Natural killer cell (primary cell): ENCODE results near the gene GPAM. TPM values are rescaled to one million over a fixed set of nuclear protein-coding genes. Genes with fewer than 3 reads are reported as not detected.

Source experiments
- ATAC-seq, 3 donors: fragments of 150-1000 bp in 2 of 3; fragments of 200-7000 bp in 1 of 3; cut with Tn5 transposase; 1 replicate in 1 of 3; 2 replicates in 2 of 3; pipeline ENCODE4 v1.10.0; 2021; ENCODE audit warnings: mild to moderate bottlenecking in 2 of 3, moderate library complexity in 2 of 3
- DNase-seq, 2 donors: peaks; one replicate each; pipeline versions ENCODE4 v3.0.0 to v3.0.0-alpha.2; 2013 to 2021; ENCODE audit warnings: mixed read lengths in 1 of 2
- H3K27ac ChIP-seq: one replicate; pipeline ENCODE4 v1.5.1; 2013; ENCODE audit warnings: mild to moderate bottlenecking, low read length
- H3K27me3 ChIP-seq: one replicate; pipeline ENCODE4 v1.6.1; 2013; ENCODE audit warnings: low read length; ENCODE audit not compliant: control insufficient read depth, insufficient read depth
- H3K36me3 ChIP-seq: one replicate; pipeline ENCODE4 v1.6.1; 2013; ENCODE audit warnings: low read length; ENCODE audit not compliant: control insufficient read depth, insufficient read depth
- H3K4me1 ChIP-seq: one replicate; pipeline ENCODE4 v1.6.1; 2013; ENCODE audit warnings: low read length; ENCODE audit not compliant: control insufficient read depth, insufficient read depth
- H3K4me3 ChIP-seq: one replicate; pipeline ENCODE4 v1.5.1; 2013; ENCODE audit warnings: low read length
- H3K9me3 ChIP-seq: one replicate; pipeline ENCODE4 v1.6.1; 2013; ENCODE audit warnings: low read length; ENCODE audit not compliant: control insufficient read depth, insufficient read depth
- H3K27ac Mint-ChIP-seq, 2 donors: one replicate each; pipeline ENCODE4 v1.8.0; 2022; ENCODE audit warnings: mild to moderate bottlenecking in 2 of 2, mixed read lengths in 2 of 2, moderate library complexity in 1 of 2
- H3K27me3 Mint-ChIP-seq, 2 donors: one replicate each; pipeline ENCODE4 v1.8.0; 2022; ENCODE audit warnings: low read depth in 2 of 2, mixed read lengths in 2 of 2
- H3K36me3 Mint-ChIP-seq: one replicate; pipeline ENCODE4 v1.8.0; 2022; ENCODE audit warnings: mixed read lengths
- H3K4me1 Mint-ChIP-seq, 2 donors: one replicate each; pipeline ENCODE4 v1.8.0; 2022; ENCODE audit warnings: mixed read lengths in 2 of 2
- H3K4me3 Mint-ChIP-seq: one replicate; pipeline ENCODE4 v1.8.0; 2022; ENCODE audit warnings: mild to moderate bottlenecking, moderate library complexity, mixed read lengths
- H3K9me3 Mint-ChIP-seq, 2 donors: one replicate each; pipeline ENCODE4 v1.8.0; 2022; ENCODE audit warnings: mixed read lengths in 2 of 2
- WGBS: methylation state at CpG from one replicate; pipeline ENCODE4 v1.1.7; 2013; ENCODE audit warnings: missing lambda C conversion rate; ENCODE audit not compliant: insufficient coverage; 5-methylcytosine and 5-hydroxymethylcytosine counted together
- intact Hi-C: fragments of 100-400 bp; cut with micrococcal nuclease; formaldehyde crosslinking; loops from one replicate; pipeline ENCODE4 v1.14.2; 2022
- total RNA-seq, 4 donors: library from RNA; stranded (reverse); fragments of 120-200 nt in 1 of 4; gene quantifications; one replicate each; pipeline versions ENCODE4 v1.2.3 to v1.2.4, GENCODE V29; 2013 to 2022
- TF ChIP-seq, protein P1 (sequence below): fragments of 200-600 bp; IDR thresholded peaks from one replicate; pipeline ENCODE4 v1.8.0; 2022; ENCODE audit warnings: antibody characterized with exemption

The GPAM gene
- total RNA-seq, 3 donors from 2014 or later (not counting 1 experiment from before 2014, with no cell fraction given), result 4.7 to 11.7 (median 6.1) TPM

DNA sequence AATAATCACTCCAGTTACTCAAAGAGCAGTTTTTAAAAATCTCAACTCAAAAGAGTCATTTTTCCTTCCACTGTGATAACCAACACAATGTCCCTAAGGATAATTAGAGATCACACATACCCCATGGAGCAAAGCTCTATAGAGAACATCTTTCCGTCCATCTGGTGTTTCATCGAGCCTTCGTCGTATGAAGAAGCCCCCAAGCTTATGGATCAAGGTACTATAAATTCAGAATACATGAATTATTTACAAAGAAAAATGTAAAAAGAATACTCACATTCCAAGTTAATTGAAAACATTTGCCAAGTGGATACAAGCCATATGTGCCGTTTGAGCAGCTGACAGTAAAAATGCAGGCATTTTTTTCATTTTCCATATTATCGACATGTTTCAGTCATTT lies 14.8 kb downstream of the GPAM start:
- Mint-ChIP-seq H3K4me1 (no peaks in the 10 kb centered on the region), H3K36me3 (peaks cover 43% of the 10 kb centered on the region)
- ATAC-seq, result no peak

DNA sequence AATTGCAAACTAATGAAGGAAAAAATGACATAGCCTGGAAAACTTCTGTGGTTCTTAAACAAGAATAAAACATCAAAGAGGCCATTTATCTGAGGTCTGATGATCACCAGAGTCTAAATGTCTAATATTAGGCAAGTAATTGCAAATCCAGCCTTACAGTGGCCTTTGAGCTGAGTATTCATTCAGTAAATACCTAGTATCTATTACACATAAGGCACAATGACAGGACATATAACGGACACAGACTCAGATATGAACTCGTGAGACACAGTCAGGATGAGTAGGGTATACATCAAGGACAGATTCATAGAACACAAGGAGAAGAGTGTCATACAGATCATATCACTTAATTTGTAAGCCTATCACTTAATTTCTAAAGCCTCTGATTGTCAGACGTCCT lies 16.8 kb downstream of the GPAM start:
- no peaks in the 10 kb centered on the region for H3K4me1 ChIP-seq
- 100% methylated on average over 3 of the region's 3 CpGs for WGBS
- H3K9me3 ChIP-seq, result no peaks in the 10 kb centered on the region
- Mint-ChIP-seq H3K4me3 (no peak overlapping the region), H3K27ac (no peak overlapping the region), H3K9me3 (no peaks in the 10 kb centered on the region), H3K27me3 (no peaks in the 10 kb centered on the region), H3K4me1 (no peaks in the 10 kb centered on the region), H3K36me3 (peaks cover 25% of the 10 kb centered on the region)
- no peak overlapping the region for H3K27ac ChIP-seq
- H3K36me3 ChIP-seq, result peaks cover 67% of the 10 kb centered on the region
- no peak for DNase-seq
- intact Hi-C loops, result no loop called here
- TF ChIP-seq, protein P1, sequence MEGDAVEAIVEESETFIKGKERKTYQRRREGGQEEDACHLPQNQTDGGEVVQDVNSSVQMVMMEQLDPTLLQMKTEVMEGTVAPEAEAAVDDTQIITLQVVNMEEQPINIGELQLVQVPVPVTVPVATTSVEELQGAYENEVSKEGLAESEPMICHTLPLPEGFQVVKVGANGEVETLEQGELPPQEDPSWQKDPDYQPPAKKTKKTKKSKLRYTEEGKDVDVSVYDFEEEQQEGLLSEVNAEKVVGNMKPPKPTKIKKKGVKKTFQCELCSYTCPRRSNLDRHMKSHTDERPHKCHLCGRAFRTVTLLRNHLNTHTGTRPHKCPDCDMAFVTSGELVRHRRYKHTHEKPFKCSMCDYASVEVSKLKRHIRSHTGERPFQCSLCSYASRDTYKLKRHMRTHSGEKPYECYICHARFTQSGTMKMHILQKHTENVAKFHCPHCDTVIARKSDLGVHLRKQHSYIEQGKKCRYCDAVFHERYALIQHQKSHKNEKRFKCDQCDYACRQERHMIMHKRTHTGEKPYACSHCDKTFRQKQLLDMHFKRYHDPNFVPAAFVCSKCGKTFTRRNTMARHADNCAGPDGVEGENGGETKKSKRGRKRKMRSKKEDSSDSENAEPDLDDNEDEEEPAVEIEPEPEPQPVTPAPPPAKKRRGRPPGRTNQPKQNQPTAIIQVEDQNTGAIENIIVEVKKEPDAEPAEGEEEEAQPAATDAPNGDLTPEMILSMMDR, result no peak
- no peak for ATAC-seq
- H3K27me3 ChIP-seq, result no peaks in the 10 kb centered on the region
- H3K4me3 ChIP-seq, result no peak overlapping the region

More for the DNA sequence above, 14.8 kb downstream of the GPAM start:
- no peaks in the 10 kb centered on the region for H3K9me3 Mint-ChIP-seq
- no peaks in the 10 kb centered on the region for H3K27me3 Mint-ChIP-seq
- TF ChIP-seq, protein P1, result no peak
- no peak for DNase-seq
- 97% methylated on average over 6 of the region's 6 CpGs for WGBS
- intact Hi-C loops, result no loop called here
- Histone ChIP-seq H3K9me3 (no peaks in the 10 kb centered on the region), H3K27ac (no peak overlapping the region), H3K4me3 (no peak overlapping the region), H3K27me3 (no peaks in the 10 kb centered on the region), H3K36me3 (peaks cover 71% of the 10 kb centered on the region), H3K4me1 (no peaks in the 10 kb centered on the region)
- H3K27ac Mint-ChIP-seq, result no peak overlapping the region
- H3K4me3 Mint-ChIP-seq, result no peak overlapping the region

DNA sequence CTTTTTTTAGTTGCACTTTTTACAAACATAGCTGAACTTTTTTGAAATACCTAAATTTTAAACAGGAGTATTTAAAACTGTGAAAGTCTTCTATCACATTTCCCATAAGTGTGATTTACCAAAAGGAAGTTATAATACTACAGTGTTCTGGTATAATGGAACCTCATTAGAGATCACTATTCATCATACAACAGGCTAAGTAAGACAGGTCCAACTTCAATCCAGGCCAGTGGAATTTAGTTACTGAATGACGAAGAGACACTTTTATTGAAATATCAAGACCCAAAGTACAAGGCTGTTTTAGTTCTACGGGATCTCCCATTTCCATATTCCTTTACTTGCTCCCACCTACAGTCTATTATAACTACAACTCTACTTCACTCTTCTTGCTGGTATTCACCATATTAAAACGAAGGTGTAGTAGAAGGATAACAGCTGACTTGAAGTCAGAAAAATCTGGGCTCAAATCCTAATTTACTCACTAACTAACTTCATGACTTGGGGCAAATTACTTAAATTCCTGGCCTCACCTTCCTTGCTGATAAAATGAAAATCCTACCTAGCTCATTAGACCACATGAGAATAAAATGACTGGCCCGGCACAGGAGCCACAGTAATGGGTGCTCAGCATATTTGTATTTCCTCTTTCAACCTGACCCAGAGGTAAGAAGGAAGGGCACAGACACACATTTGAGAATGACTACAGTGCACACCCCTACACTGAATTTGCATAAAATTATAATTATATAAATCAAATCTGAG lies 21.6 kb downstream of the GPAM start:
- H3K27ac ChIP-seq, result no peak overlapping the region
- DNase-seq (no peak), ATAC-seq (no peak)
- Mint-ChIP-seq H3K9me3 (no peaks in the 10 kb centered on the region), H3K27ac (no peak overlapping the region), H3K4me1 (no peaks in the 10 kb centered on the region), H3K36me3 (peaks cover 32% of the 10 kb centered on the region), H3K27me3 (no peaks in the 10 kb centered on the region), H3K4me3 (no peak overlapping the region)
- no peaks in the 10 kb centered on the region for H3K9me3 ChIP-seq
- intact Hi-C loops, result no loop called here
- no peaks in the 10 kb centered on the region for H3K4me1 ChIP-seq
- H3K4me3 ChIP-seq, result no peak overlapping the region
- H3K36me3 ChIP-seq, result peaks cover 64% of the 10 kb centered on the region
- 68% methylated on average over 4 of the region's 4 CpGs for WGBS
- TF ChIP-seq, protein P1, result no peak
- no peaks in the 10 kb centered on the region for H3K27me3 ChIP-seq

DNA sequence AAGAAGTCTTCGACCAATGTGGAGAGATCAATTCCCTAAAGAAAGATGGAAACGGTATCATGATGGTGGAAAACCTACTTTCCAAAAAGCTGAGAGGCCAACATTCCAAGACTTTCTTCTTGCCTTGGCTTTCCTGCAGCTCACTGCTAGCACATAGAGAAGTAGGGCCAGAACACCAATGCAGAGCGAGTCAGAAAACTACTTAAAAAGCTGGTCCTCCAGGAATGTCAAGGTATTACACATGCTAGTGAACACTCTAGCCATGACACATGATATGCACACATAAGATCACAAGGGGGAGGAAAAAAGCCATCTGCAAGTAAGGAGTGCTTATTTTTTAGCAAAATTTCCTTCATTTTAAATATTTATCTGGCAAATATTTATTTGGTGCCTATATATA lies 22.7 kb downstream of the GPAM start:
- intact Hi-C loops, result no loop called here
- Mint-ChIP-seq H3K4me3 (no peak overlapping the region), H3K27me3 (no peaks in the 10 kb centered on the region), H3K9me3 (no peaks in the 10 kb centered on the region), H3K36me3 (peaks cover 35% of the 10 kb centered on the region), H3K27ac (no peak overlapping the region), H3K4me1 (no peaks in the 10 kb centered on the region)
- Histone ChIP-seq H3K4me3 (no peak overlapping the region), H3K27ac (no peak overlapping the region), H3K9me3 (no peaks in the 10 kb centered on the region), H3K36me3 (peaks cover 65% of the 10 kb centered on the region), H3K27me3 (no peaks in the 10 kb centered on the region), H3K4me1 (no peaks in the 10 kb centered on the region)
- DNase-seq, result no peak
- WGBS, result 100% methylated on average over 3 of the region's 3 CpGs
- no peak for ATAC-seq
- TF ChIP-seq, protein P1, result no peak
